Right ventricle myocardium inferior (tissue), 1 donor: Measurements from ENCODE around the gene AMMECR1. TPM values are rescaled to one million over a fixed set of nuclear protein-coding genes. Genes with fewer than 3 reads are reported as not detected.

Experiments
- ATAC-seq: fragments of 200-7000 bp; cut with Tn5 transposase; one replicate; pipeline ENCODE4 v1.9.1; 2020; ENCODE audit warnings: mild to moderate bottlenecking, moderate library complexity
- DNase-seq: peaks from one replicate; pipeline ENCODE4 v3.0.0; 2021; ENCODE audit errors: missing footprints
- intact Hi-C: fragments of 100-400 bp; cut with DNase I; formaldehyde crosslinking; loops from one replicate; pipeline ENCODE4 v1.11.0; 2022
- total RNA-seq: library from RNA; stranded (reverse); fragmentation: NEBNext Ultra II Directional; extraction: Animal tissue kit (Norgen Biotek cat#: 25700); gene quantifications from one replicate; pipeline ENCODE4 v1.2.1, GENCODE V29; 2021
- donor health status: DM: no; HTN: yes; CAD: no; lungs with severe emphysema.

AMMECR1 gene
- total RNA-seq, 1 donor from 2014 or later = 1.1 TPM

DNA sequence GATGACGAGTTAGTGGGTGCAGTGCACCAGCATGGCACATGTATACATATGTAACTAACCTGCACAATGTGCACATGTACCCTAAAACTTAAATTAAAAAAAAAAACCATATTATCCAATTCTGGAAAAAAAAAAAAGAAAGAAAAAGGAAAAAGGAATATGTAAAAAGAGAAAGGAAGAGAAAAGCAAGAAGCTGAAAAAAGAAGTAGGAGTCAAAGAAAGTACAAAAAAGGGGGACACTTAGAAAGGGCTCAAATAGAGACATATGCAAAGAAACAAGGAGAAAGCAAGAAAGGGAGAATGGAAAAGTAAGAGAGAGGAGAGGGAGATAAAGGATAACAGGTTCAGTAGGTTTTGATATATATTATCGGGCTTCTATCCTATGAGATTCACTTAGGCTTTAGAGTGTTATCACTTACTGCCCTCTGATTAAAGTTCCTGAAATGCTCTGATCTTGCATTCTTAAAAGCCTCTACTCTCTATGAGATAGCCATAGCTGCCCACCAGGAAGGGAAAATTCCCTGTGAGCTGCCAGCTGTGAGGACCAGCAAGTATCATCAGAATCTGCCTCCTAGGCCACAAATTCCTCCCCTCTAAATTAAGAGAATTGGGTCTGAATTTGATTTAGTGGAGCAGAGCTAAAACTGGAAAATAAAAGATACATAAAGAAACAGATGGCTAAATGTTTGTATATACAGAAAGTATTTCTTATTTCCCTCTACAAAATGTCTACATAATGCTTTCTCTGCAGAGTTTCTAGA lies 95.2 kb downstream of the AMMECR1 start:
- no peak for ATAC-seq
- intact Hi-C loops = no loop called here
- DNase-seq = no peak

DNA sequence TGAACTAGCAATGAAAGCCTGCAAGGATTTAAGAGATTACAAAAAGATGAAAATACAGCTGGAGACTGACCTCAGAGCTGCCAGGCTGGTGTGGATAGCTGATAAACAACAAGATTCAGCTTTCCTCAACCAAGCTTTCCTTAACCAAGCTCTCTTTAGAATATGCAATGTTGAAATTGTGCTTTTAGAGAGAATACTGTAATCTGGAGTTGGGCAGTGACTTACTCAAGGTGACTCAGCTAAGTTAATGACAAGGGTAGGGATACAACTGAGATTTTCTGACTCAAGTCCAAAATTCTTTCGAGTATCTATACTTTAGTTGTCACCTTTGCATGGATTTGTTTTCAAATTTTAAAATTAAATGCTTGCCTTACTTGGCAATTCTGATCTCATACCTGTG lies 98.0 kb downstream of the AMMECR1 start:
- ATAC-seq = no peak
- intact Hi-C loops = no loop called here
- no peak for DNase-seq

DNA sequence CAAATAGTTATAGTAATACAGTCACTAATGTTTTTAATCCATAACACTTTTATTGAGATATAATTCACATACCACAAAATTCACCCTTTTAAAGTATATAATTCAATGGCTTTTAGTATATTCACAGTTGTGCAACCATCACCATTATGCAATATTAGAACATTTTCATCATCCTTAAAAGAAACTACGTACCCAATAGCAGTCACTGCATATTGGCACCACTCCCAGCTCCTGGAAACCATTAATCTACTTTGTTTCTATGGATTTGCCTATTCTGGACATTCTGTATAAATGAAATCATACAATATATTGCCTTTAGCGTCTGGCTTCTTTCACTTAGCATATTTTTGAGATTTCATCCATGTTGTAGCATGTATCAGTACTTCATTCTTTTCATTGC lies 99.3 kb downstream of the AMMECR1 start:
- no peak for DNase-seq
- ATAC-seq = no peak

DNA sequence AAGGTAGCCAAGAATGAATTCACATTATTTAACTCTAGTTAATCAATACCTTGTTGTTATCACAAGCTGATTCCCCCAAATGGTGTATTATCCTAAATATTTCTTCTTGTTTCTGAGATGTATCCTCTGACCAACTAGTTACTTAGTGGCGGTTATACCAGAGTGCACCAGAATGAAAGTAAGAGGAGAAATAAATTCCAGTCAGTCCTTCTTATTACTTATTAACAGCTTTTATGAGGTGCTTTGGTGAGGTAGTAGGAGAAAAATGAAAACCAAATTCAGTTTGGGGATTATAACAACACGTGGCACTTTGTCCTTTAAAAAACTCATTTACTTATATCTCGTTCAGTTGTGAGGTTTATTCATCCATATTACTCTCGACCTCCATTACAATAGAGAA lies 101.9 kb downstream of the AMMECR1 start:
- DNase-seq (no peak), ATAC-seq (no peak)
- intact Hi-C loops = no loop called here

More for the DNA sequence above, 99.3 kb downstream of the AMMECR1 start:
- intact Hi-C loops = no loop called here

DNA sequence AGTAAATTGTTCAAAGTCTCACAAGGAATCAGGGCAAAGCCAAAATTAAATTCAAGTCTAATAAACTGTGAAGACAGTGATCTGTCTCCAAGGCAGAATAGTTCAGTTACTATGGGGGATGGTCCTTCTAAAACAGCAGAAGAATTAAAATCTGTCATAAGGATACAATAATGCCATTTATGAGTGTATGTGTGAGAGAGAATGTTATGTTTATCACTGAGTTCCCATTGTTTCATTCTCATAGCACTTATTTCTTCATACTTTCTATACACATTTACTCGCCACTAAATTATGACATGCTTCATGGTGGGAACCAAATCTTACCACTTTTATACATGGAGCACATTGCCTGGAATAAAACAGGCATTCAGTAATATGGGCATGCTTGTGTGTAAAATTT lies 102.5 kb downstream of the AMMECR1 start:
- ATAC-seq (no peak), DNase-seq (no peak)
- intact Hi-C loops = no loop called here

DNA sequence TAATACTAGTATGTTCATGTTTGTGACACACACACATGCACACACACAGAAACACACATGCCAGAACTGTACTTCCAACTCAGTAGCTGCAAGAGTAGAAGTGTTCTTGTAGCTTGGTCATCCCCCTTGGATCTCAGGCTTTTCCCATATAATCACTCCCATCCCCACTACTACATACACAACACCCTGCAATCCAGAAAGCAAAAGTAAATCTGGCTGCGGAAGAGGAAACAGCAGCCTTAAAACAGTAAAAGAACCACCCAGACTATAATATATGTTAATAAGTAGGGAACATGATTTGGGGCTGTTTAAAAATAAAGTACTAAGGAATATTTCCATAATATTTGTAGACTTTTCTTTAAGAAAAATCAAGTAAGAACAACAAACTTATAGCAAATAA lies 103.2 kb downstream of the AMMECR1 start:
- DNase-seq (no peak), ATAC-seq (no peak)
- intact Hi-C loops = no loop called here

DNA sequence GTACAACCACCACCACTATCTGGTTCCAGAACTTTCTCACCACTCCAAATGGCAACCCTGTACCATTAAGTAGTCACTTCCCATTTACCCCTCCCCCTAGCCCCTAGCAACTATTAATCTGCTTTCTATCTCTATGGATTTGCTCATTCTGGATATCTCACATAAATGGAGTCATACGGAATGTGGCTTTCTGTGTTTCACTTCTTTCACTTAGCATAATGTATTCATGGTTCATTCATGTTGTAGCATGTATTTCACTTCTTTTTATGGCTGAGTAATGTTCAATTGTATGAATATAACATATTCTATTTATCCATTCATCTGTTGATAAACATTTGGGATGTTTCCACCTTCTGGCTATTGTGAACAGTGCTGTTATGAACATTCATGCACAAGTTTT lies 104.7 kb downstream of the AMMECR1 start:
- intact Hi-C loops = no loop called here
- ATAC-seq = no peak
- no peak for DNase-seq

DNA sequence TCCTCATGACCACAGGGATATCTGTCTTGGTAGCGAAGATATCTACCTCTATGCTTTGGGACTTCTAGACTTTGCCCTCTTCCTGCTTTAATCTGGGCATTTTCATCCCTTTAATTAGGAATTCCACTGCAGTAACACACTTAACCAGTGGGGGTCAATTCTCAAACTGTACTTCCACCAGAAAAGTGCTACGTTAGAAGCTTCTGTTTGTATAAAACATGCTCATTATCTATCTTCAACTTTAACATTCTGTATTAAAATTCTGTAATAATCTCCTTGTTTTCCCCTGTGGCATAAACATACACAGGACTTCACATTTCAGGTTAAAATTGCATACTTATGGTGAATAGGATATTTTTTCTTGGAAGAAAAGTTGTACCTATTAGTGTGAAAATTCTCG lies 105.6 kb downstream of the AMMECR1 start:
- no peak for ATAC-seq
- intact Hi-C loops = no loop called here
- no peak for DNase-seq

DNA sequence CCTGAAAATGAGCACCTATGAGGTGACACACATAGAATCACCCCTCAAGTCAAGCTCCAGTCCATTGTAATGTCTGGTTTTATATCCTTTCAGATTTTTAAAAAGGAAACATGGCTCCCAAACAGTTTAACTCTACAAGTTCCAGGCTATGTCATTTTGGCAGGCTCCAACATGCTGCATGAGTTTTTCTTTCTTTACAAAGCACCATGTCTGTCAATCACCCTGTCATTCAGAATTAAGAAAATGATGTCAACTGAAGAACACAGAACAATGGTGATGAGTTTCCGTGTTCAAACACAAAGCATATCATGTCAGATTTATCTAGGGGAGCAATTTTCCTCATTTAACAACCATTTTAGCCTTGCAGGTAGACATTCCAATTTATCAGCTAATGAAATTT lies 106.5 kb downstream of the AMMECR1 start:
- ATAC-seq = no peak
- DNase-seq = no peak
- intact Hi-C loops = no loop called here

DNA sequence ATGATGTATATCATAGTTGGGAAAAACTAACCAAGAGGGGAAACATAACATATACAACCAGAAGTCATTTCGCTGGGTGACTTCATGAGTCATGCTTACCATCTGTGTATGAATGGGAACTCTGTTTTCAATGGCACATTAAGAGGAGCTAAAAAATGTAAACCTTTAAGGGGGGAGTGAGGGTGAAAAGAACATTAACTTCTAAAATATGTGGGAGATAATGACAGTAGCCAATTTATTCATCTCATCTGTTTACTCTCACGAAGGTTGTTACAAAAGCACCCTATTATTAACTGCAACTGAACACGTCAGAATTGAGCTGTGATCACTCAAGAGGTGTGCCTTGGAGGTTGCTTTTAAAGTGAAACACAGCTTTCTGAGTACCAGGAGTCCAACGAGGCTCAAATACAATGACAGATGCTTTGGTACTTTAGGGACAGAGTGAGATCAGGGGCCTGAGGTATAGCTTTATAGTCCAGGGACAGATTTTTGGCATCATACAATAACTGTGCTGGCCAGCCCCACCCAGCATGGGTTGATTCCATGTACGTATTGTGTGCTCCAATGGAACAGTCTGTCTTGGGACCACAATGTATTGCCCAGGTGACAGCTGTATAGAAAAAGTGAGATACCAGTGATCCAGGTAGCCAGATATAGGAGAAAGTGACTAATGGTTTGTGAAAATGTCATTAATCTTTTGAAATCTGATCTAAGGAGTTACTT lies 107.3 kb downstream of the AMMECR1 start:
- ATAC-seq = no peak
- intact Hi-C loops = no loop called here
- DNase-seq = no peak

DNA sequence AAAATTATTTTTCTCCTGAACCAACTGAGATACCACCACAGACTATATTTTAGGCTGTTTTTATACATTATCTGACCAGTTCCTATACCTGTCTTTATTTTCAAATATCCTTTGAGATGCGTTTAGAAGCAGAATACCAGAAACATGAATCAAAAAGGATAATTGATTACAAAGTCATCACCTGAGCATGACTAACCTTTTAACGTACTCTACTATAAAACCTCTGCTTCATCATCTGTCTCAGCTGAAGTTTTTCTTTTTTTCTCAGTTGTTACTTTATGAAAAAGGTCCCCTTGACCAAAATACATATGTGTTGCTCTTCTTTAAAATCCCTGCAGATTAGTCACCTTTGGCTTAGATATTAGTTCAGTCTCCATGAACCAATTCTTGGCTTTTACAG lies 109.8 kb downstream of the AMMECR1 start:
- no peak for ATAC-seq
- intact Hi-C loops = no loop called here
- DNase-seq = no peak

DNA sequence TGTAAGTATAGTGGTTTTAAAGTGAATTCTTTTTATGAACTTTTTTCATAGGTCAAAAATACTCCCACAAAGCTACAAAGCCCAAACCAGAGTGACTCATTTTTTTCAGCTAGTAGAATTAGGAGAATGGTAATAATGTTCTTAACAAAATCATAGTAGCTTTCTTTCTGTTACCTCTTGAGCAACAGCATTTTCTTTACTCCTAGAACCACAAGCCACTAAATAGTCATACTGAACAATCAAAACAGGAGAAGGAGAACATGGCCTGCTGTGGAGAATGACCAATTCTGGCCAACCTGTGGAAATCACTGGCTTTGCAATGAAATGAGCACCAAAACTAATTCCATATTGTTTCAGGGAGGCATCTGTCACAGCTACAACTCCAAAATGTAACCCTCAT lies 112.9 kb downstream of the AMMECR1 start:
- no peak for ATAC-seq
- no peak for DNase-seq
- intact Hi-C loops = no loop called here

DNA sequence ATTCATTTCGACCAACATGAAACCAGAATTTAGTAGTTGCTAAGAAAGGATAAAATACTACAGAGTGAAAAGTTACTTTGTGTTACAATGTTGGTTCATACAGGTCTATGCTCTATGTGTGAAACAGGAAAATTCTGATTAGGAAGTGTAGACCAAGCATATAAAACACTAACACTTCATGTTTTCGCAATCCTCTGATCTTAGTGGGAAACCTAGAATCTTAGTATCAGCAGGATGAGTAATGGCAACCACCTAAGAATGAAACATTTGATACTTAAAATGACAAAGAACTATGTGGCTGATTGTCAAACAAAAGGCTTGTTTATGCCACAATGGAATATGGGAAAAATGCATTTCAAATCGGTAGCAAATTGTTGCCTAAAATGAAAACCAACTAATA lies 116.1 kb downstream of the AMMECR1 start:
- ATAC-seq = no peak
- intact Hi-C loops = no loop called here
- DNase-seq = no peak

DNA sequence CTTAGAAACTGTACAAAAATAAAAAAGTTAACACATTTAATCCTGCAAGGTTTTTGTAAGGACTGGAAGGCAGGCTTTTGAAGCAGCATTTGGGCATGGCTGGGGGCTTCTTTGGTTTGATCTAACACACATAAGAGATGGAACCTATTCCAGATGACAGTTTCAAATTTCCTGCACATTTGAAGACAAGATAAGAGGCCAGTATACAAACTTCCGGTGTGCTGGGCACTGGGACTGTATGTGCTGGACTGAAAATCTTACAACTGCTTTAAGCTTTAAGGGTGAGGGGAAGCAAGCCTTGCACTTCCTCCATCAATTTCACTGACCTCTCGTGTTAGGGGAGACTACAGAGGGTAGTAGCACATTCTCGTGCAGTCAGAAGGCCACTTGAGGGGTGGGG lies 122.9 kb downstream of the AMMECR1 start:
- DNase-seq (no peak), ATAC-seq (no peak)
- intact Hi-C loops = no loop called here

DNA sequence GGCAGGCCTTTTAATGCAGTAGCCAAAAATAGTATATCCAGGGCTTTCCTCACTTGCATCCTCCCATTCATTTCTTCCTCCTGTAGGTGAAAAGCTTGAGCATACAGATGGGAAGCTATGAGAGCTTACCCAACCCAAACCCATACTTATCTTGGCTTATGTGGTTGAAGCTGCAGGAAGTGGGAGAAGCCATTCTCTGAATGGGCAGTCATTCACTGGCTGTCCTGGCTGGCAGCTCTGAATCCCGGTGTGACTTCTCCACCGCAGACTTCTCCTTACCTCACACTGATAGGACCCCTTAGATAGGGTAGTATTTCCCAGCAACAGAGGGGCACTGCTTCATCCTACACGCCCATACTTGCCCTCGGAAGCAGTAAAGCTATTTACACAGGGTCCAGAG lies 125.4 kb downstream of the AMMECR1 start:
- intact Hi-C loops = no loop called here
- no peak for DNase-seq
- no peak for ATAC-seq

DNA sequence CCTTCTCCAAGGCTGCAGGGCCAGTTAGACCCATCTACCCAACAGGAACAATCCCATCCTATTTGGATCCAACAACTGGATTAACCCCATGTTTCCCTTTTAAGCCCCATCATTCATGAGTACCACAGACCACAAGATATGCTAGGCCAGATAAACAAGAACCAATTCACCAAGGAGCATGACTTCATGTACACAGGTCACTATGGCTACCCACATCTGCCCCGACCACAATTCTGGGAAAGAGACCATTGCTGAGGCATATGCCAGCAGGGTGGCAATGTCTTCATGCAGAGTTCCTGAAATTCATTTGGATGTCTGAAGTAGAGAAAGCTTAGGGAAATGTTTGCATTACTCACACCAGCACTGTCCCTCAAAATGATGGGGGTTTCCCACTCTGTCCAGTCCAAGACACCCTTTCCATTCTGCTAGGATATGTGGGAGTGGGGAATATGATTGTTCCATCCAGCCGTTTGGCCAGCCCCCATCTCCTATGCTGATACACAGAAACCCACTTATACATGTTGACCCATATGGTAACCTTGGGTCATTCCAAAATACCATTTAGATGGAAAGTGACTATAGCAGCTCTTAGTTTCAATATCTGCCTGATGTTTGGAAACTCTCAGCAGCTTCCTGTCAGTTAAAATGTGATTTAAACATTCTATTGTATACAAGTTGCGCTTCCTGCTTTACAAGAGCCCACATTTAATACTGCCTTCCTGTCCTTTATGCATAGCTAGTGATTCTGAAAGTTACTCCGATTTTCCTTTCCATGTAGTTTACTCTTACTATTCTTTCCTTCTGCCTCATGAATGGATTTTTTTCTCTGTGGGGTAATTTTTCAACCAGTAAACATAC lies 129.0 kb downstream of the AMMECR1 start:
- DNase-seq = no peak
- intact Hi-C loops = no loop called here
- ATAC-seq = no peak

DNA sequence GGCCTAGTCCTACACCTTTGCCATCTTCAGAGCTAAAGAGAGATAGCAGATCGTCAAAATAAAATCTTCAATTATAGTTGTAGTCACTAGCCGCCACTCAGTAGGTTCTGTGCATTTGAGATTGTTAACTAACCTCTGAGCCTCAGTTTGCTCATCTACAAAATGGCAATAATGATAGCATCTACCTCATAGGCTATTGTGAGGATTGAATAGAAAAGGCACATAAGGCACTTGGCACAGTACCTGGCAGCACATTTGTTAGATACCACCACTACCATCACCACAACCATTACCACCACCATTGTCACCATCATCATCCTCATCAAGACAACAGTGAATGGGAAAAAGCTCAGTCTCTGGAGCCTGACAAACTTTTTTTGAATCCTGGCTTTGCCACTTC lies 134.6 kb downstream of the AMMECR1 start:
- intact Hi-C loops = no loop called here
- DNase-seq (no peak), ATAC-seq (no peak)

DNA sequence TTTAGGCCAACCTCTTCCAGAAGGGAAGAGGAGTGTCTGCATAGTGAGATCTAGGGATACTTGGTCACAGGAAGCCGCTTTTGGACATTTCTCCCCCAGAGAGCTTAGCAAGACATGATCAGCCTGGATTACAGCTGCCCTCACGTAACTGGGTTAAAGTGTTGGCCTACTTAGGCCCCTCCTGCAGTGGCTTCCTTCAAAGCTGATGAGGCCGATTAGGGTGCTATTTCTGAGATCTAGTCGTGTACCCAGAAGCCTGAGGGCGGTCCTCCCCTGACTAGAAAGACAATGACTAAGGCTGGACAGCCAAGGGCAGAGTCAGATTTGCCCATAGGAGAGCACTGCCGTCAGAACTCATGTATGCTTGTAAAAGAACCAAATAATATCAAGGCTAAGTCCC lies 135.0 kb downstream of the AMMECR1 start:
- intact Hi-C loops = no loop called here
- DNase-seq (no peak), ATAC-seq (no peak)

DNA sequence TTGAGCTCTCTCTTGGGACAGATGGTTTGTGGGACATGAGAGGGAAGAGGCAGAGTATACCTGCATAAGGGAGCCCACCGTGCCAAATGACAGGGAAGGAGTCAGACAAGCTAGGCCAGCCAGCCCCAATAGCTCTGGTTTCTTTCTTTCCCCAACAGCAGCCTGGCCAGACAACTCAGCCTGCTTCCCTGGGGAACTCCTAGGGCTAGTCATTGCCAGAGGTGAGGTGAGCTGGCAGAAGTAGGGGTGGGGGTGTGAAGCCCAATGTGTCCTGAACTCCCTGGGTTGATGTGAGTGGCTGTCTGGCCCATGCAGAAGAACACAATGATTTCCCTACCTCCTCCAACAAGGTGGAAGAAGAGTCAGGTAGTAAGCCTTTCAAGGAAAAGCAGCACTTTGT lies 135.5 kb downstream of the AMMECR1 start:
- no peak for ATAC-seq
- intact Hi-C loops = no loop called here
- no peak for DNase-seq
